OCI-LY3 (cell line): ENCODE measurements around the gene STPG4.
"Not testable (repeated sequence)": the region's sequence is repeated elsewhere in the genome, so short reads cannot be mapped to it uniquely, and the experiment has no call there.

Experiments used
- H2AFZ ChIP-seq: fragments of 200-600, 300-600 bp; shearing (Covaris generic); 2 replicates; pipeline ENCODE4 v1.6.0; 2014; ENCODE audit warnings: antibody characterized with exemption, low read depth, low read length
- H3K27ac ChIP-seq: fragments of 200-600, 300-600 bp; sonication (generic); 2 replicates; pipeline ENCODE4 v1.5.1; 2014; ENCODE audit warnings: mild to moderate bottlenecking, low read length, moderate library complexity, mixed read lengths
- H3K27me3 ChIP-seq: fragments of 200-600, 300-600 bp; sonication (generic); 2 replicates; pipeline ENCODE4 v1.6.1; 2014; ENCODE audit warnings: low read depth, low read length, mixed read lengths
- H3K36me3 ChIP-seq: fragments of 200-600, 300-600 bp; sonication (generic); replicated peaks from 2 replicates; pipeline ENCODE3; 2014; ENCODE audit warnings: low read depth, low read length, mixed read lengths
- H3K4me1 ChIP-seq: fragments of 300-600, 200-600 bp; sonication (generic); 2 replicates; pipeline ENCODE4 v1.6.1; 2014; ENCODE audit warnings: low read length, mixed read lengths
- H3K4me2 ChIP-seq: fragments of 200-600, 300-600 bp; sonication (generic); 2 replicates; pipeline ENCODE4 v1.6.1; 2014; ENCODE audit warnings: low read length, mixed read lengths
- H3K4me3 ChIP-seq: fragments of 300-600, 200-600 bp; sonication (generic); 2 replicates; pipeline ENCODE4 v1.5.1; 2014; ENCODE audit warnings: antibody characterized with exemption, mild to moderate bottlenecking, low read length, moderate library complexity
- H3K79me2 ChIP-seq: fragments of 300-600, 200-600 bp; shearing (Covaris generic); 2 replicates; pipeline ENCODE4 v1.6.1; 2014; ENCODE audit warnings: mild to moderate bottlenecking, low read length, mixed read lengths
- H3K9ac ChIP-seq: fragments of 300-600, 200-600 bp; shearing (Covaris generic); 2 replicates; pipeline ENCODE4 v1.6.0; 2014; ENCODE audit warnings: mild to moderate bottlenecking, low read length, moderate library complexity
- H3K9me3 ChIP-seq: fragments of 200-600, 300-600 bp; shearing (Covaris generic); 2 replicates; pipeline ENCODE4 v1.6.1; 2014; ENCODE audit warnings: low read length, mixed read lengths; ENCODE audit not compliant: insufficient read depth
- H4K20me1 ChIP-seq: fragments of 200-600, 300-600 bp; sonication (generic); 2 replicates; pipeline ENCODE4 v1.6.1; 2016; ENCODE audit warnings: low read length, mixed read lengths; ENCODE audit not compliant: insufficient read depth
- EZH2phosphoT487 ChIP-seq: fragments of 200-600 bp; shearing (Covaris generic); IDR thresholded peaks from 2 replicates; pipeline ENCODE4 v1.6.1; 2018; ENCODE audit warnings: antibody characterized with exemption, mixed run types, low read depth
- TF ChIP-seq, protein P1 (sequence below): fragments of 200-600, 300-600 bp; sonication (generic); IDR thresholded peaks from 2 replicates; pipeline ENCODE4 v1.5.1; 2014; ENCODE audit warnings: antibody characterized with exemption, low read length, low read depth

The STPG4 gene

DNA sequence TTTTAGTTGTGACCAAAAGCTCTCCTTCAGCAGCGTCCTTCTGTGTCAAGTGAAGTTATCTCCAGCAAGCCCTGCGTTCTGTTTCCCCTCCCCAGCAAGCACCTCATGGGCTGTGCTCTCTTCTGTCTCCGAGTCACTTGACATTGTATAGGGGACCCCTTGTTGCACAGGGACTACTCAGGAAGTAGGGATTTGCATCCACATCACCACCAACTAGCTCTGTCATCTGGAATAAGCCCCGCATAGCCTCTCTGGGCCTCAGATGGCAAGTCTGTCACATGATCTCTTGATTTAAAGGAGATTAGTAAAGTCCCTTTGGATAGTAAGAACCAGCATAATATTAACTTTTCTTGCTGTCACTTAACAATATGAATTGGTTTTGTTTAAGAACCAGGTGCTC lies 32.0 kb upstream of the STPG4 start:
- Histone ChIP-seq H3K4me1 (no peaks in the 10 kb centered on the region), H3K4me2 (no peak overlapping the region), H3K4me3 (no peak overlapping the region), H3K9me3 (no peaks in the 10 kb centered on the region), H3K9ac (no peak overlapping the region), H2AFZ (no peak overlapping the region), H3K27ac (no peak overlapping the region), H3K27me3 (peaks cover 8% of the 10 kb centered on the region; the same call in 1 of the 2 replicates), H4K20me1 (no peaks in the 10 kb centered on the region), H3K36me3 (no peaks in the 10 kb centered on the region), H3K79me2 (no peaks in the 10 kb centered on the region)
- TF ChIP-seq, protein P1, sequence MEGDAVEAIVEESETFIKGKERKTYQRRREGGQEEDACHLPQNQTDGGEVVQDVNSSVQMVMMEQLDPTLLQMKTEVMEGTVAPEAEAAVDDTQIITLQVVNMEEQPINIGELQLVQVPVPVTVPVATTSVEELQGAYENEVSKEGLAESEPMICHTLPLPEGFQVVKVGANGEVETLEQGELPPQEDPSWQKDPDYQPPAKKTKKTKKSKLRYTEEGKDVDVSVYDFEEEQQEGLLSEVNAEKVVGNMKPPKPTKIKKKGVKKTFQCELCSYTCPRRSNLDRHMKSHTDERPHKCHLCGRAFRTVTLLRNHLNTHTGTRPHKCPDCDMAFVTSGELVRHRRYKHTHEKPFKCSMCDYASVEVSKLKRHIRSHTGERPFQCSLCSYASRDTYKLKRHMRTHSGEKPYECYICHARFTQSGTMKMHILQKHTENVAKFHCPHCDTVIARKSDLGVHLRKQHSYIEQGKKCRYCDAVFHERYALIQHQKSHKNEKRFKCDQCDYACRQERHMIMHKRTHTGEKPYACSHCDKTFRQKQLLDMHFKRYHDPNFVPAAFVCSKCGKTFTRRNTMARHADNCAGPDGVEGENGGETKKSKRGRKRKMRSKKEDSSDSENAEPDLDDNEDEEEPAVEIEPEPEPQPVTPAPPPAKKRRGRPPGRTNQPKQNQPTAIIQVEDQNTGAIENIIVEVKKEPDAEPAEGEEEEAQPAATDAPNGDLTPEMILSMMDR = no peak
- no peak for TF ChIP-seq EZH2phosphoT487

DNA sequence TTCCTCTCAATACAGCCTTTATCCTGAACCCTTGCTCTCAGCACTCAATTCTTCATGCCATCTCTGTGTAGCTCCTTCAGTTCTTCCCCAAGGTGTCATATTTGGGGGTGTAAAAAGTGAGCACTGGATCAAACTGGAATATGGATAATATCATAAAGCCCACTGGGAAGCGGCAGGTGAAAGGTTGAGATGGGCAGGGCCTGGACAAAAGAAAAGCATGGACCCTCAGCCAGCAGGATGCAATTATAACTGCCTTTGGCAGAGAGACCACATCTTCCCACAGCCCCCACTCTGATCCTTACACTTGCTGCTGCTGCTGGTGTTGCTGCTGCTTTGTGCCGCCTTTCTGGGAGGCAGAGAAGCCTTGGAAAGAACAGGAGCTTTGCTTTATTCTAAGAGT lies 31.2 kb upstream of the STPG4 start:
- no peaks in the 10 kb centered on the region for H3K9me3 ChIP-seq
- no peak overlapping the region for H3K27ac ChIP-seq
- no peak overlapping the region for H3K4me3 ChIP-seq
- H3K36me3 ChIP-seq = no peaks in the 10 kb centered on the region
- peaks cover 8% of the 10 kb centered on the region; the same call in 1 of the 2 replicates for H3K27me3 ChIP-seq
- TF ChIP-seq, protein P1 = no peak
- TF ChIP-seq EZH2phosphoT487 = no peak
- H2AFZ ChIP-seq = no peak overlapping the region
- no peak overlapping the region for H3K4me2 ChIP-seq
- H4K20me1 ChIP-seq = no peaks in the 10 kb centered on the region
- H3K9ac ChIP-seq = no peak overlapping the region
- 0 out of 2 replicates have a peak, but pooled peaks cover 2% of the 10 kb centered on the region for H3K4me1 ChIP-seq
- no peaks in the 10 kb centered on the region for H3K79me2 ChIP-seq

- not testable (repeated sequence) for H3K79me2 ChIP-seq, H3K9ac ChIP-seq, H3K4me2 ChIP-seq, H4K20me1 ChIP-seq, H3K9me3 ChIP-seq, H3K36me3 ChIP-seq, H3K4me3 ChIP-seq, H2AFZ ChIP-seq, H3K4me1 ChIP-seq, H3K27ac ChIP-seq, H3K27me3 ChIP-seq
Observed at GRCh38 chr2:47185098-47185497, 30.0 kb upstream of the STPG4 start.

GRCh38 chr2:47181176-47181575 lies 26.1 kb upstream of the STPG4 start:
- H3K36me3 ChIP-seq = no peaks in the 10 kb centered on the region
- no peak overlapping the region for H3K27ac ChIP-seq
- no peak overlapping the region for H3K4me2 ChIP-seq
- no peaks in the 10 kb centered on the region for H3K9me3 ChIP-seq
- H2AFZ ChIP-seq = no peak overlapping the region
- no peaks in the 10 kb centered on the region for H4K20me1 ChIP-seq
- peaks cover 4% of the 10 kb centered on the region; the same call in 1 of the 2 replicates for H3K27me3 ChIP-seq
- H3K9ac ChIP-seq = no peak overlapping the region
- H3K4me1 ChIP-seq = peaks cover 12% of the 10 kb centered on the region
- H3K79me2 ChIP-seq = peaks cover 2% of the 10 kb centered on the region
- H3K4me3 ChIP-seq = no peak overlapping the region
- TF ChIP-seq, protein P1 = no peak
- TF ChIP-seq EZH2phosphoT487 = no peak

GRCh38 chr2:47180531-47180930 lies 25.4 kb upstream of the STPG4 start:
- H3K9ac ChIP-seq = no peak overlapping the region
- no peak overlapping the region for H2AFZ ChIP-seq
- H3K79me2 ChIP-seq = peaks cover 8% of the 10 kb centered on the region
- H3K4me1 ChIP-seq = peaks cover 12% of the 10 kb centered on the region
- H3K4me2 ChIP-seq = no peak overlapping the region
- TF ChIP-seq, protein P1 = no peak
- TF ChIP-seq EZH2phosphoT487 = no peak
- H3K36me3 ChIP-seq = no peaks in the 10 kb centered on the region
- no peaks in the 10 kb centered on the region for H3K9me3 ChIP-seq
- H3K4me3 ChIP-seq = no peak overlapping the region
- H3K27me3 ChIP-seq = 0 out of 2 replicates have a peak, but pooled peaks cover 4% of the 10 kb centered on the region
- H4K20me1 ChIP-seq = no peaks in the 10 kb centered on the region
- H3K27ac ChIP-seq = no peak overlapping the region
